ENCODE data around the gene PIGV.

GRCh38 chr1:26799479-26800142, 11.9 kb downstream of the PIGV start:
- no peak for TF ChIP-seq EZH2phosphoT487 (IDR thresholded peaks at IDR 0.05; ENCODE audit: borderline replicate concordance)
- TF ChIP-seq, protein P1, sequence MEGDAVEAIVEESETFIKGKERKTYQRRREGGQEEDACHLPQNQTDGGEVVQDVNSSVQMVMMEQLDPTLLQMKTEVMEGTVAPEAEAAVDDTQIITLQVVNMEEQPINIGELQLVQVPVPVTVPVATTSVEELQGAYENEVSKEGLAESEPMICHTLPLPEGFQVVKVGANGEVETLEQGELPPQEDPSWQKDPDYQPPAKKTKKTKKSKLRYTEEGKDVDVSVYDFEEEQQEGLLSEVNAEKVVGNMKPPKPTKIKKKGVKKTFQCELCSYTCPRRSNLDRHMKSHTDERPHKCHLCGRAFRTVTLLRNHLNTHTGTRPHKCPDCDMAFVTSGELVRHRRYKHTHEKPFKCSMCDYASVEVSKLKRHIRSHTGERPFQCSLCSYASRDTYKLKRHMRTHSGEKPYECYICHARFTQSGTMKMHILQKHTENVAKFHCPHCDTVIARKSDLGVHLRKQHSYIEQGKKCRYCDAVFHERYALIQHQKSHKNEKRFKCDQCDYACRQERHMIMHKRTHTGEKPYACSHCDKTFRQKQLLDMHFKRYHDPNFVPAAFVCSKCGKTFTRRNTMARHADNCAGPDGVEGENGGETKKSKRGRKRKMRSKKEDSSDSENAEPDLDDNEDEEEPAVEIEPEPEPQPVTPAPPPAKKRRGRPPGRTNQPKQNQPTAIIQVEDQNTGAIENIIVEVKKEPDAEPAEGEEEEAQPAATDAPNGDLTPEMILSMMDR (conservative IDR thresholded peaks at IDR 0.05; ENCODE audit: low read length): no peak

Measured in Loucy (cell line).